HG02759 (cell line): ENCODE measurements around the gene MACROH2A1.

Experiments
- ATAC-seq: cut with Tn5 transposase; IDR thresholded peaks from one replicate; pipeline ENCODE4 v1.9.1; 2021; ENCODE audit warnings: mild to moderate bottlenecking, moderate library complexity; ENCODE audit not compliant: unreplicated experiment

The MACROH2A1 gene

DNA sequence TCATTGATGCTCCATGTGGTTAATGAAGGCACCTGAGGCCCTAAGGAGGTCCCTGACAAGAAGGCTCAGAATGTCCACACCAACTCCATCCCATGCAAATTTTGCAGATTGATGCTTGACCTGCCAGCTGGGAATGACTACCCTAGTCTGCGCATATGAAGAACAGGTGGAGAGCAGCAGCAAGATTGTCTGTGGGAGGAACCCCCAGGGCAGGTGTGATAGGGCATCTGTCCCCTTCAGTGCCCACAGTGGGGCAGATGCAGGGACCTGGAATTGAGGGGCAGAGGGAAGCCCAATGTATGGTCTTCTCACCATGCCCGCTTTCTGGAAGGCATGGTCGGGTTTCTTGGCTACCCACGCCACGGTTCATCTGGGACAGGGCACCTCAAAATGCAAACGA lies 79.6 kb downstream of the MACROH2A1 start:
- no peak for ATAC-seq

DNA sequence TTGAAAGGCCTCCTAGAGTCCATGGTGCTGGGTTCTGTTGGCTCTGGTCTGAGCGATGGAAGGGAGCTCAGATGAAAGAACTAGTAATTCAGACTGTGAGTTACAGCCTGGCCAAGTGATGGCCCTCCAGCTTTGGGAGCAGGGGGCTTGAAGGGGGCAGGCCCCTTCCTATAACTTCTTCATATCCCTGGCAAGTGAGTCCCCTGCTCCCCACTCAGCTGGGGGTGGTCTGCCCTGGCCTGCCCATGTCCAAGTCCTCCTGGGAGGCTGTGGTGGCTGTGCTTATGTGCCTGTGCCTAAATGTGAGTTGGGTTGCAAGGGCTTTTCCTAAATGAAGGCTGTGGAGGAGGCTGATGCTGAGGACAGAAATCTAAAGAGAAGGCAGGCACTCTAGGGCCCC lies 80.1 kb downstream of the MACROH2A1 start:
- no peak for ATAC-seq

GRCh38 chr5:135318037-135318436 lies 81.0 kb downstream of the MACROH2A1 start:
- ATAC-seq, result no peak

- no peak for ATAC-seq
These were observed 81.7 kb downstream of the MACROH2A1 start for GRCh38 chr5:135317286-135317685.

DNA sequence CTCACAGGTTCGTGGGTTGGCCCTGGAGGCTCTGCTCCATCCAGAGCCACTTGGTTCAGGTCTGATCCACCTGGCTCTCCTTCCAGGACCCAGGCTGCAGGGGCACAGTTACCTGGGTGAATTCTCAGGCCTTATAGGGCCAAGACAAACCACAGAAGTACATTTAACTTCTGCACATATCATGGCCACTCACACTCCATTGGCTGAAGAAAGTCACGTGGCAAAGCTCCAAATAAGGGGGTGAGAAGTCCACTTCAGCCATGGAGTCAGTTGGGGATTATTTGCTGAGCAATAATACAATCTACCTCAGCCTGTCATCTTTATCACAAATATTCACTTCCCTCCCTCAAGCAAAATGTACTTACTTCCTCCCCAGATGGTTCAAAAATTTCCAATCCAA lies 83.6 kb downstream of the MACROH2A1 start:
- ATAC-seq, result no peak

DNA sequence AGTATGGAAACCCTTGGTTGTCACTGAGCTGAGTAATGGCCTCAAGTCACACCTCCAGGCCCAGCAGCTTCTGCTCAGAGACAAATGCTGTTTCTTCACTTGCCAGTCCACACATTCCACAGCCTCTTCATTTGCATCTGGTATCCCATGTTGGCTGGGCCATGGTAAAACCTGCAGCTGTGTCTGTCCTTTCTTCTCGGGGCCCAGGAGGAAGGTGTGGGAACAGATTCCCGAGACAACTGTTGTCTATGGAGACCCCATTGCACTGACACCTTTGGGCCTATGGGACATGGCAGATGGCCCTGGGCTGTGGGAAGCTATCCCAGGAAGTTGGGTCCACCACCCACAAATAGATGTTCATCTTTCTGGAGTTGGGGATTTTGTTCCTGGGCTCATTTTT lies 85.1 kb downstream of the MACROH2A1 start:
- ATAC-seq, result no peak

GRCh38 chr5:135313405-135313804 lies 85.6 kb downstream of the MACROH2A1 start:
- no peak for ATAC-seq

GRCh38 chr5:135312255-135312935 lies 86.6 kb downstream of the MACROH2A1 start:
- ATAC-seq, result no peak

GRCh38 chr5:135310328-135310989 lies 88.6 kb downstream of the MACROH2A1 start:
- no peak for ATAC-seq

GRCh38 chr5:135309391-135310327 lies 89.4 kb downstream of the MACROH2A1 start:
- no peak for ATAC-seq

GRCh38 chr5:135308752-135309151 lies 90.3 kb downstream of the MACROH2A1 start:
- no peak for ATAC-seq

DNA sequence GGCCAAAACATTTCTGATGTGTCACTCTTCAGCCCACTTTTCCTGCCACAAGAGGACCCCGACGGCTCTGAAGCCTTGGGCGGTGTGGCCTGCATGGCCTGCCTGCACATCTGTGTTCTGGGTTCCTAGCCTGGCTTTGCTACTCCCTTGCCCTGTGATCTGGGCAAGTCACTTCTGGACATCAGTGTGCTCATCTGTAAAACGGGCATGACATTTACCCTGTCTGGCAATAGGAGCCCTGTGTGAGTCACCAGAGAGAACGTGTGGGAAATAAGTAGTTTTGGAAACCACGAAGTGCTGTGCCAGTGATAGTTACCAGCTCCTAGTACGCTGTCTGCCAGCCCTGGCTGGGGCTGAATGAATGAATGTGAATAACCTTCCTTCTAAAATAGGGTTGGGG lies 90.8 kb downstream of the MACROH2A1 start:
- no peak for ATAC-seq

DNA sequence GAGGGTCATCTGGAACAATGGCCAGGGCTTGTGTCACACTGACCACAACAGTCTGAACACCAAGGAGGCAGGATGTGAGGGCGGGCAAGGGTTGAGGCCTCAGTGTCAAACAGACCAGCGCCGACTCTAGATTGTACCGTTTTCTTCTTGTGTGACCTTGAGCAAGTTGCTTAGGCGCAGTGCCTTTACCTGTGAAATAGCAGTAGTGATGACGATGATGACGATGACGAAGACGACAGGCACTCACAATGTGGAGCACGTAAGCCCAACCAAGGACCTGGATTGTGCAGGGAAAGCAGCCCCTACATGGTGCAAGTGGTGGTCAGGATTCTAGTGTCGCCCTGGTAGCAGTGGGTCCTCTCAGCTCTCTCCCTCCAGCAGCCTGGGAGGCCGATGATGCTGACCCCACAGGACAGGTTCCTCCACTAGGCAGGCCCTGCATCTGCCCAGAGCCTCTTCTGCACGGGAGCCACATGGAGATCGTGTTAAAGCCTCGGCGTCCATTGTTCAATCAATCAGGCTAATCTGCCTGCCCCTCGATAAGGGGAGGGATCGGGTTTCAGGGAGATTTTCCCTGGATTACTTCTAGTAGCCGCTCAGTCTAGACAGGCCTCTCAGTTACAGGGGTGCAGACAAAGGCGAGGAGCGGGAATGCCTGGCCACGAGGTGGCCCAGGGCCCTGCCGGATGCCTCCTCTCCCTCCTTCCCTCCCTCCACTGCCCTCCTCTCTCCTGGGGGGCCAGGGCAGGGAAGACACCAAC lies 91.7 kb downstream of the MACROH2A1 start:
- no peak for ATAC-seq

DNA sequence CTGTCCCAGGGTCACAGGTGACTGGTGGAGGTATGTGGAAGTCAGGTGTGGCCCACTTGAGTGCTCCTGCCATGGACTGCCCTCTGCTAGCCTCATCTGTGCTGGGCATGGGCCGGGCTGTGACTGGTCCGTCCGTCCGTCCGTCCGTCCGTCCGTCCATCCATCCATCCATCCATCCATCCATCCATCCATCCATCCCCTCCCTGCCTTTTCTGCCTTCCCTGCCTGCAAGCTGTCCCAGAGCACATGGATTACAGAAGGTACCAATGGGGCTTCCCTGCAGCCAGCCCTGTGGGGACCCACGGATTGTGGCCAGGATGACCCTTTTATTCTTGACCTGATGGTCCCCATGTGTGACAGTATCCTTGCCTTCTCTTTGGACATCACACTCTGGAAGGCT lies 92.5 kb downstream of the MACROH2A1 start:
- no peak for ATAC-seq

- ATAC-seq, result no peak
These were observed 94.4 kb downstream of the MACROH2A1 start for GRCh38 chr5:135304352-135305221.

GRCh38 chr5:135303582-135304173 lies 95.4 kb downstream of the MACROH2A1 start:
- no peak for ATAC-seq

DNA sequence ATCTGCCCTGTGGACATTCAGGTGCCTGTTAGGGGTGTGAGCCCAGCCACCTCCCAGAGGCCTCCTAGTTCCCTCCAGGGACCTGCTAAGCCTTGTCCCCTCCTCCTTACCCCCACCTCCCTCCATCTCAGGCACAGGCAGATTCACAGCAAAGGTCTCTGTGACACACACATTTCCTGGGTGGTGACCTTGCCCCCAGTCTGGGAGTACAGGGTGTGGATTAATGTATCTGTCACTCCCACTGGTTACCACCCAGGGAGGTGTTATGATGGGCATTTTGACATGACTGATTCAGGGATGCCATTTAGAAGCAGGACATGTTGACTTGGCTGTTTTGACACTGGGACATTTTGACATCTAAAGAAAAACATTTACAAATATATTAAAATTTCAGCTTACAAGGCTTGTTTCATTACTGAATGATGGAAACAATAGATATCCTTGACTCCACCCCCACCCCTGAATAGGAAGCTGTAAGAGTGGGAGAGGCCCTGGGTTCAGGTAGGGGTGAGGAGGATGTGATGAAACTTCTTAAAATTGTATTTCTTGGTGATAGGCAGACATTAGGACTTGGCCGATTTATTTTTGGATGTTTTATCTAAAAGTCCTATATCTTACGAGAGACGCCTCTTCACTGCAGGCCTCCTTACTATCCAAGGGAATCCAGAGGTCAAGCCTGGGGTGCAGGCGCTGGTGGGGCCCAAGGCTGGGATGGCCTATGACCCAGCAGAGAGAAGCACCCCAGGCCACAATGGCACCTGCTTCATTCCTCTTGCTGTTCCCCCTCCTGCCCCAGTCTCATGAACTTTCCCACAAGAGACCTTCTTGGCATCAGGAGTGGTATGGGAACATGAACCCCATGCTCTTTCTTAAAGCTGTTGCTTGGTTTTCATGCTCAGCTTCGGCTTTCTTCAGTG lies 101.9 kb downstream of the MACROH2A1 start:
- ATAC-seq, result no peak

- no peak for ATAC-seq
These were observed 103.2 kb downstream of the MACROH2A1 start for GRCh38 chr5:135295852-135296251.
